ENCODE measurements around the gene DOK5. TPM values are rescaled to one million over a fixed set of nuclear protein-coding genes. Genes with fewer than 3 reads are reported as not detected.

The DOK5 gene
- total RNA-seq, 2 experiments from 2014 or later = not detected

- no TSS peak for BruUV-seq (replicated peaks)
- no peaks in the 10 kb centered on the region for H3K4me1 ChIP-seq (ENCODE audit: insufficient read depth, low read length, poor library complexity, severe bottlenecking)
- CTCF ChIA-PET (ENCODE audit: unreplicated experiment) = no interaction called here
These were observed 6.0 kb downstream of the DOK5 start for GRCh38 chr20:54481442-54481841.

GRCh38 chr20:54485631-54486030 is 10.2 kb downstream of the DOK5 start:
- intact Hi-C loops (cut with micrococcal nuclease; ENCODE audit: unreplicated experiment) = no loop called here
- Histone ChIP-seq H3K9me2 (ENCODE audit: insufficient read depth, low read length) (no peaks in the 10 kb centered on the region), H4K20me1 (ENCODE audit: insufficient read depth, low read length) (no peaks in the 10 kb centered on the region), H3K4me2 (ENCODE audit: low read length) (no peak overlapping the region), H3K36me3 (ENCODE audit: insufficient read depth, low read length) (no peaks in the 10 kb centered on the region), H2AFZ (ENCODE audit: low read length) (no peak overlapping the region), H3K4me3 (ENCODE audit: low read depth, low read length, poor library complexity, severe bottlenecking) (no peak overlapping the region), H3K9me3 (ENCODE audit: low read length) (no peaks in the 10 kb centered on the region), H3K79me2 (ENCODE audit: insufficient read depth, low read depth, low read length) (no peaks in the 10 kb centered on the region), H3K4me1 (ENCODE audit: insufficient read depth, low read length, poor library complexity, severe bottlenecking) (no peaks in the 10 kb centered on the region), H3K27ac (ENCODE audit: low read depth, low read length, poor library complexity, severe bottlenecking) (no peak overlapping the region)
- no peak for DNase-seq (ENCODE audit: low spot score)
- TF ChIP-seq CTCF (conservative IDR thresholded peaks at IDR 0.05; ENCODE audit: low read length) (no peak), EZH2phosphoT487 (IDR thresholded peaks at IDR 0.05; ENCODE audit: borderline replicate concordance, low read depth, low read length) (no peak)
- BruUV-seq (replicated peaks) = no TSS peak
- POLR2A ChIA-PET = no interaction called here
- CTCF ChIA-PET (ENCODE audit: unreplicated experiment) = no interaction called here

More at GRCh38 chr20:54481442-54481841, 6.0 kb downstream of the DOK5 start:
- no peak for DNase-seq (ENCODE audit: low spot score)
- Histone ChIP-seq H2AFZ (ENCODE audit: low read length) (no peak overlapping the region), H3K36me3 (ENCODE audit: insufficient read depth, low read length) (no peaks in the 10 kb centered on the region), H3K79me2 (ENCODE audit: insufficient read depth, low read depth, low read length) (no peaks in the 10 kb centered on the region), H3K4me3 (ENCODE audit: low read depth, low read length, poor library complexity, severe bottlenecking) (no peak overlapping the region), H3K9me2 (ENCODE audit: insufficient read depth, low read length) (no peaks in the 10 kb centered on the region), H3K9me3 (ENCODE audit: low read length) (no peaks in the 10 kb centered on the region), H3K4me2 (ENCODE audit: low read length) (no peak overlapping the region), H4K20me1 (ENCODE audit: insufficient read depth, low read length) (no peaks in the 10 kb centered on the region), H3K27ac (ENCODE audit: low read depth, low read length, poor library complexity, severe bottlenecking) (no peak overlapping the region)
- TF ChIP-seq CTCF (conservative IDR thresholded peaks at IDR 0.05; ENCODE audit: low read length) (no peak), EZH2phosphoT487 (IDR thresholded peaks at IDR 0.05; ENCODE audit: borderline replicate concordance, low read depth, low read length) (no peak)
- POLR2A ChIA-PET = no interaction called here
- intact Hi-C loops (cut with micrococcal nuclease; ENCODE audit: unreplicated experiment) = no loop called here

- ChIA-PET CTCF (ENCODE audit: unreplicated experiment) (no interaction called here), POLR2A (no interaction called here)
- no peak for TF ChIP-seq CTCF (conservative IDR thresholded peaks at IDR 0.05; ENCODE audit: low read length)
- no peaks in the 10 kb centered on the region for H3K79me2 ChIP-seq (ENCODE audit: insufficient read depth, low read depth, low read length)
- intact Hi-C loops (cut with micrococcal nuclease; ENCODE audit: unreplicated experiment) = no loop called here
- no peak overlapping the region for H3K4me3 ChIP-seq (ENCODE audit: low read depth, low read length, poor library complexity, severe bottlenecking)
- no peak overlapping the region for H3K27ac ChIP-seq (ENCODE audit: low read depth, low read length, poor library complexity, severe bottlenecking)
- no TSS peak for BruUV-seq (replicated peaks)
- H3K9me3 ChIP-seq (ENCODE audit: low read length) = no peaks in the 10 kb centered on the region
- H3K9me2 ChIP-seq (ENCODE audit: insufficient read depth, low read length) = no peaks in the 10 kb centered on the region
- H4K20me1 ChIP-seq (ENCODE audit: insufficient read depth, low read length) = no peaks in the 10 kb centered on the region
- no peaks in the 10 kb centered on the region for H3K4me1 ChIP-seq (ENCODE audit: insufficient read depth, low read length, poor library complexity, severe bottlenecking)
- no peak overlapping the region for H2AFZ ChIP-seq (ENCODE audit: low read length)
- DNase-seq (ENCODE audit: low spot score) = no peak
- H3K36me3 ChIP-seq (ENCODE audit: insufficient read depth, low read length) = no peaks in the 10 kb centered on the region
- H3K4me2 ChIP-seq (ENCODE audit: low read length) = no peak overlapping the region
These were observed 11.2 kb downstream of the DOK5 start for GRCh38 chr20:54486585-54486984.

Measured in OCI-LY7 (cell line).